Fibroblast of lung (primary cell): Measurements from ENCODE around the gene STK32B. TPM values are rescaled to one million over a fixed set of nuclear protein-coding genes. Genes with fewer than 3 reads are reported as not detected.

ENCODE experiments used
- DNase-seq, 2 donors: peaks; one replicate each; pipeline versions ENCODE4 v3.0.0 to v3.0.0-alpha.2; 2010; ENCODE audit warnings: low read depth in 2 of 2
- H2AFZ ChIP-seq: 2 replicates; pipeline ENCODE4 v1.5.1; 2012; ENCODE audit warnings: low read length, control low read depth, inconsistent platforms
- H3K27ac ChIP-seq: 2 replicates; pipeline ENCODE4 v1.5.1; 2011; ENCODE audit warnings: low read length, control low read depth; ENCODE audit not compliant: insufficient read depth
- H3K27me3 ChIP-seq: 2 replicates; pipeline ENCODE4 v1.5.1; 2011; ENCODE audit warnings: mild to moderate bottlenecking, low read length; ENCODE audit not compliant: control insufficient read depth, insufficient read depth
- H3K36me3 ChIP-seq: 2 replicates; pipeline ENCODE4 v1.5.1; 2011; ENCODE audit warnings: low read length; ENCODE audit not compliant: control insufficient read depth, insufficient read depth
- H3K4me1 ChIP-seq: 2 replicates; pipeline ENCODE4 v1.5.1; 2011; ENCODE audit warnings: low read length; ENCODE audit not compliant: control insufficient read depth, insufficient read depth; ENCODE audit errors: extremely low read depth
- H3K4me2 ChIP-seq: 2 replicates; pipeline ENCODE4 v1.5.1; 2011; ENCODE audit warnings: low read length, control low read depth; ENCODE audit not compliant: insufficient read depth; ENCODE audit errors: extremely low read depth
- H3K4me3 ChIP-seq, 4 experiments: fragments of 200-600 bp in 1 of 4; sonication (generic) in 1 of 4; replicated peaks in 1 of 4; 2 replicates each; pipeline ENCODE4 v1.5.1; 2011 to 2016; ENCODE audit warnings: low read length in 4 of 4, low read depth in 3 of 4, mild to moderate bottlenecking in 3 of 4, control low read depth in 2 of 4, inconsistent platforms in 1 of 4, mixed read lengths in 1 of 4; ENCODE audit not compliant: insufficient read depth in 1 of 4; ENCODE audit errors: control extremely low read depth in 1 of 4
- H3K79me2 ChIP-seq: 2 replicates; pipeline ENCODE4 v1.5.1; 2012; ENCODE audit warnings: mild to moderate bottlenecking, low read length, inconsistent platforms; ENCODE audit not compliant: control insufficient read depth, insufficient read depth
- H3K9ac ChIP-seq: 2 replicates; pipeline ENCODE4 v1.5.1; 2011; ENCODE audit warnings: mild to moderate bottlenecking, low read length, control low read depth; ENCODE audit not compliant: insufficient read depth
- H3K9me3 ChIP-seq: 2 replicates; pipeline ENCODE4 v1.5.1; 2012; ENCODE audit warnings: low read depth, low read length; ENCODE audit not compliant: control insufficient read depth, insufficient read depth
- H4K20me1 ChIP-seq: 2 replicates; pipeline ENCODE4 v1.5.1; 2011; ENCODE audit warnings: low read length; ENCODE audit not compliant: control insufficient read depth, insufficient read depth; ENCODE audit errors: extremely low read depth
- CTCF ChIP-seq, 2 donors: IDR thresholded peaks in 1 of 2; conservative IDR thresholded peaks in 1 of 2; 1 replicate in 1 of 2; 2 replicates in 1 of 2; pipeline ENCODE4 v1.5.1; 2011 to 2012; ENCODE audit warnings: low read length in 2 of 2, control low read depth in 1 of 2, inconsistent platforms in 1 of 2, low read depth in 1 of 2, mild to moderate bottlenecking in 1 of 2
- EZH2 ChIP-seq: IDR thresholded peaks from 2 replicates; pipeline ENCODE4 v1.5.1; 2012; ENCODE audit warnings: low read length, control low read depth, mild to moderate bottlenecking; ENCODE audit errors: missing control alignments
- polyA plus RNA-seq, 2 donors: library from polyadenylated mRNA; depleted of rRNA in 1 of 2; stranded (reverse) in 1 of 2; unstranded in 1 of 2; fragments of >200 nt; gene quantifications; 2 replicates each; pipeline ENCODE4 v1.2.1, GENCODE V29; 2011 to 2012; ENCODE audit warnings: missing spikeins in 1 of 2
- total RNA-seq: library from RNA; depleted of rRNA; stranded (reverse); fragments of >200 nt; gene quantifications from 2 replicates; pipeline ENCODE4 v1.2.1, GENCODE V29; 2014

The STK32B gene
- total and polyA plus RNA-seq, 2 donors (not counting 1 experiment from before 2014, with no cell fraction given) = 0.50 to 1.4 TPM

GRCh38 chr4:5416637-5417036 lies 365.4 kb downstream of the STK32B start:
- DNase-seq = no peak
- Histone ChIP-seq H3K36me3 (no peaks in the 10 kb centered on the region), H3K27ac (no peak overlapping the region), H3K79me2 (no peaks in the 10 kb centered on the region), H4K20me1 (no peaks in the 10 kb centered on the region), H3K9me3 (no peaks in the 10 kb centered on the region), H3K27me3 (no peaks in the 10 kb centered on the region), H3K4me2 (no peak overlapping the region), H3K4me3 (no peak overlapping the region), H3K4me1 (no peaks in the 10 kb centered on the region), H2AFZ (no peak overlapping the region), H3K9ac (no peak overlapping the region)
- no peak for TF ChIP-seq CTCF (conservative IDR thresholded peaks at IDR 0.05 in 1 of 2, IDR thresholded peaks at IDR 0.05 in 1 of 2; ENCODE audit: low read depth in 1 of 2, low read length in 2 of 2)
- TF ChIP-seq EZH2 = no peak

GRCh38 chr4:5420266-5420665 lies 369.0 kb downstream of the STK32B start:
- Histone ChIP-seq H3K9ac (no peak overlapping the region), H3K27ac (no peak overlapping the region), H3K79me2 (no peaks in the 10 kb centered on the region), H3K27me3 (no peaks in the 10 kb centered on the region), H2AFZ (no peak overlapping the region), H3K4me2 (no peak overlapping the region), H3K36me3 (no peaks in the 10 kb centered on the region), H3K9me3 (no peaks in the 10 kb centered on the region), H4K20me1 (no peaks in the 10 kb centered on the region), H3K4me1 (no peaks in the 10 kb centered on the region), H3K4me3 (no peak overlapping the region)
- TF ChIP-seq EZH2 = no peak
- TF ChIP-seq CTCF (conservative IDR thresholded peaks at IDR 0.05 in 1 of 2, IDR thresholded peaks at IDR 0.05 in 1 of 2; ENCODE audit: low read depth in 1 of 2, low read length in 2 of 2) = no peak
- no peak for DNase-seq

- Histone ChIP-seq H3K4me2 (no peak overlapping the region), H2AFZ (no peak overlapping the region), H4K20me1 (no peaks in the 10 kb centered on the region), H3K4me1 (no peaks in the 10 kb centered on the region), H3K9ac (no peak overlapping the region), H3K27ac (no peak overlapping the region), H3K4me3 (no peak overlapping the region), H3K79me2 (no peaks in the 10 kb centered on the region), H3K36me3 (no peaks in the 10 kb centered on the region), H3K27me3 (no peaks in the 10 kb centered on the region), H3K9me3 (no peaks in the 10 kb centered on the region)
- no peak for DNase-seq
- TF ChIP-seq EZH2 (no peak), CTCF (conservative IDR thresholded peaks at IDR 0.05 in 1 of 2, IDR thresholded peaks at IDR 0.05 in 1 of 2; ENCODE audit: low read depth in 1 of 2, low read length in 2 of 2) (no peak)
These were observed 370.1 kb downstream of the STK32B start for GRCh38 chr4:5421416-5421815.
